HG03565 (cell line): ENCODE data around the gene PEDS1.
A peak's percentile ranks its signal among the peaks of the same experiment; 100 is the strongest.
"Not testable (repeated sequence)": the region's sequence is repeated elsewhere in the genome, so short reads cannot be mapped to it uniquely, and the experiment has no call there.

Experiments
- ATAC-seq: cut with Tn5 transposase; IDR thresholded peaks from one replicate; pipeline ENCODE4 v1.9.1; 2021; ENCODE audit warnings: mild to moderate bottlenecking, moderate library complexity; ENCODE audit not compliant: unreplicated experiment

PEDS1 gene

GRCh38 chr20:50115041-50115512 lies 38.4 kb downstream of the PEDS1 start:
- no peak for ATAC-seq

- no peak for ATAC-seq
These were observed 39.9 kb downstream of the PEDS1 start for GRCh38 chr20:50113420-50114224.

DNA sequence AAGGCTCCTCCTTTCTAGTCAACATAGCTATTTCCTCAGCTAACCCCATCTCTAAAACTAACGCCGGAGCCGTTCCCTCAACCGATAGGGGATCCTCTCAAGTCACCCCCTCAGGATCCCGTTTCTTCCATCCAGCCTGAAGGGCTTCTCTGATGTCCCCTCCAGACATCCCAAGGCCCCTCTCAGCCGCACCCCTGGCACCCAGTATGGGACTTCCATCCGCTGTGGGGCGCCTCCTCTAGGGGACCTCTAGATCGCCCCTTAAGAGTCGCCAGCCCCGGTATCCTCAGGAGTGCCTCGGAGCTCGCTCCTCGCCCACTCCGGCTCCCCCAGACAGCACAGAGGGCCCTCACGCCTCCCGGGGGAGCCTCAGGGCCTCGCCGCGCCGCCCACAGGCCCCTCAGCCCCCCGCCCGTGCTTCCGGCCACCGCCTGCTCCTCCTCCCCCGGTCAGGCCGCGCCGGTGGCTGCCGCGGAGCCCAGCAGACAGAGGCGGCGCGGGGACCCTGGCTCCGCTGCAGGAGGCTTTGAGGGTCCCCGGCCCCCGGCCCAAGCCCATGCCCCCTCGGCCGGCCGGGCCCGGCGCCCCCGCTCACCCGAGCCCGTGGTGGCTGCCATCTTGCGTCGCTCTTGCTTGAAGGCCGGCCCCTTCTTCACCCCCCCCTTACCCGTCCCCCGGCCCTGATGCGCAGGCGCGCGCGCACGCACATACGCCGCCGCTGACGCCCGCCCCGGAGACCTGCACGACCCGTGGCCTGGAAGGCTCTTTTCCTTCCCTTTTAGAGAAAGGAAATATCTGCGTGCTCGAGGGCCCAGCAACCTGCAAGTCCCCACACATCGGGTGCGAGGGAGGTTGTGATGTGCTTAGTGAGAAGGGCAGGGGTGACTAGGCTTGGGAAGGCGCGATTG lies 40.8 kb downstream of the PEDS1 start, which contains the start of gene UBE2V1:
Gene UBE2V1, minus strand, starts transcription at position 639 of the 908 bp plus-strand sequence. Its CDS starts 22 bp downstream, at position 617.
- peak; percentile 32 for ATAC-seq

DNA sequence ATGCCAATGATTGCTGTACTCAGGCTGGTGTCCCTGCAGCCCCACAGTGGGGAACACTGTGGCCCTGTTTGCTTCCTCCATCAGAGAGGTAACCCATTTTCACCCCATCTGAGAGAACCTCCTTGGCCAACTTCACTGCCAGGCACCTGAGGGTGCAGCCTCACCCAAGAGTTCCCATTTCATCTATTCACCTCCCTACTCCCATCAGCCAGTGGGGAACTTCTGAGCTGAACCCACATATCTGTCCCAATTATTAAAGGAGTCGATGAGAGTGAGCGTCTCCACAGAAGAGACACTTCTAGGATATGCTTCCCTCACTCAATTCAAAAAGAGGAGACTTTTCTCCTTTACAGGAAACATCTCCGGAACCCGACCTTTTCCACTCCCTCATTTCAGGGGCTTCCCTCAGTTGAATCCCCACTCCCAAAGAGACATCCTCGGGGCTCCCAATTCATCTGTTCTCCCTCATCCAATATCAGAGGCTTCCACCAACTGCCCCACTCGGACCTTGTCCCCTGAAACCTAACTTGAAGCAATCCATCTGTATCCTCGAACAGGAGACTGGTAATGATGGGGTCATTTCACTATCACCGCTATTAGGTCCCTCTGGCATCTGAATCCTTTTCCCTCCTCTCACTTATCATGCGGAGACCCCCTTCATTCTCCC lies 41.6 kb downstream of the PEDS1 start:
- ATAC-seq, result no peak

DNA sequence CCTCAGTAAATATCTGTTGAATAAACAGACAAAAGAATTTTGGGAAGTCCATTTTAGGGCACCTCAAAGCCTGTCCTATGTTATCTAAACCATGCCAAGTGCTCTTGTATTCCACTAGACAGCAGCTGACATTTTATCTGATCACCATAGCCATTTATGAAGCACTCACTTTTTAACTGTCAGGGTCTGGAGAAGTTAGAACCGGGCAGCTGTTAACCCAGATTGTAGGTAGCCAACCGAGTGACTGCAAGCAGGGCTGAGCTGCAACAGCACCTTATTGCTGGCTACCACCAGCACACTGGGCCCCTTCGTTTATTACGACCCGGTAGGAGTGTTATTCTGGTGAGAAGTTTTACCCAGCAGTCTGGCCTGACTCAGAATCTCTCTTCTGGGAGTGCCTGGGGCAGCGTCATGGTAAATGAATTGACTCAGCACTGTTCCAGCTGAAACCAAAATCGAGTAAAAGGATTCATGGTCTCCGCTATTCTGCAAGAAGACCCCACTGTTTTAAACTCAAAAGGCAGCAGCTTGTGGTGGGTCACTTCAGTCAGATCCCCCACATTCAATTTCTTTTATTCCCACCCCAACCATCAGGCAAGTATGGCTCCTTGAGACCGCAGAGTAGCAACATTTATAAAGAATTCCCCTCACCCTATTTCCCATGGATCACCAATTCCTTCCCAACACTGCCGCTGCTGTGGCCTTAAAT lies 42.2 kb downstream of the PEDS1 start:
- ATAC-seq, result no peak

DNA sequence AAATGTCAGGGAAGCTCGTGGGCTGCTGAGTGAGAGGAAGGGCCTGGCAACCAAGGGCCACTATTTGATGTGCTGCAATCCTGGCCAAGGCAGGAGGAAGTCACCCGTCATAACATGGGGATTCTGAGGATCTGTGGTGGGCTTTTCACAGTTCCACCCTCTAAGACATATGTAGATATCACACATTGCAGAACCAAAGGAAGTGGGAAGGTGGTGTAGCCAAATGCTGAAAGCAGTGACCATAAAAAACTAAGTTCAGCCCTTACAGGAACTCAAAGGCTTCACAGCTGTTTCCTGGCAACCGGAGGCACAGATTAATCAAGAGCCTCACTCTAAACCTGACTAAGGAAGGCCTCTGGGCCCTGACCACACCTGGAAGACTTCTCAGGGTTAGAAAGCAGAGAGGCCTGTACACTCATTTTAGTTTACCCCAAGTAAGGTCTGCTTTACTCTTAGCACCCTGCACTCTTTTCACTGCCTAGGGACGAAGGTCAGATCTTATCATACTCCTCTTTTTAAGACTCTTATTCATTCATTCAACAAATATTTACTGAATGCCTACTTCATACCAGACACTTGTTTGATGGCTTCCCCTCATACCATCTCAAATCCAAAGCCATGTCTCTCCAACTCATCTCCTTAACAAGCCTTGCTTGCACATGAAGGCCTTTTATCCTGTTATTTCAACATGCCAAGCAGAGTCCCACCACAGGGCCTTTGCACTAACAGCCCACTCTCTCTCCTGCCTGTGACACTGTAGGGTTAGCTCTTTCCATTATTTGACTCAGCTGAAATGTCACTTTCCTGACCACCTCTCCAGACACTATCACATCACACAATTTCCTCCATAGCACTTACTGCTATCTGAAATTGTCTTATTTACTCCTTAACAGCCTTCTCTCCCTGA lies 43.1 kb downstream of the PEDS1 start:
- peak; percentile 37 for ATAC-seq

GRCh38 chr20:50108556-50109235 lies 44.8 kb downstream of the PEDS1 start:
- no peak for ATAC-seq

DNA sequence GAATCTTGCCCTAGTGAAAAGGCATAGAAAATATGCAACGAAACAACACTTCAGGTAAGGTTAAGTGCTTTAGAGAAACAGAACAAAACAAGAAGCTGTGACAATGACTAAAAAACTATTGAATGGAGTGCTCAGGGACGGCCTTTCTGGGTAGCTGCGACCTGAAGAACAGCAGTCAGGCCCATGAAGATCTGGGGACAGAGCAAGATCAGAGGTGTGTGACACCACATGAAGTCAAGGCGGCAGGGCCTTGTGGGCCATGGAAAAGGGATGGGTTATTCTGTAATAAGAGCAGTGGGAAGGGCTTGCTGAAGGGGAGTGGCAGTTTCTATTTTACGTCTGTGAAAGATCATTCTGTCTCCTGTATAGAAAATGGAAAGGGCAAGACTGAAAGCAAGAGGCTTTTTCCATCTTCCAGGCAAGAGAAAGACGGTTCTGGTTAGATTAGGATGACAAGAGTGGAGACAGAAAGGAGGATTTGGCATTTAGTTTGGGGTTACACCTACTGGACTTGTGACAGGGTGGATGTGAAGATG lies 45.7 kb downstream of the PEDS1 start:
- ATAC-seq, result no peak

DNA sequence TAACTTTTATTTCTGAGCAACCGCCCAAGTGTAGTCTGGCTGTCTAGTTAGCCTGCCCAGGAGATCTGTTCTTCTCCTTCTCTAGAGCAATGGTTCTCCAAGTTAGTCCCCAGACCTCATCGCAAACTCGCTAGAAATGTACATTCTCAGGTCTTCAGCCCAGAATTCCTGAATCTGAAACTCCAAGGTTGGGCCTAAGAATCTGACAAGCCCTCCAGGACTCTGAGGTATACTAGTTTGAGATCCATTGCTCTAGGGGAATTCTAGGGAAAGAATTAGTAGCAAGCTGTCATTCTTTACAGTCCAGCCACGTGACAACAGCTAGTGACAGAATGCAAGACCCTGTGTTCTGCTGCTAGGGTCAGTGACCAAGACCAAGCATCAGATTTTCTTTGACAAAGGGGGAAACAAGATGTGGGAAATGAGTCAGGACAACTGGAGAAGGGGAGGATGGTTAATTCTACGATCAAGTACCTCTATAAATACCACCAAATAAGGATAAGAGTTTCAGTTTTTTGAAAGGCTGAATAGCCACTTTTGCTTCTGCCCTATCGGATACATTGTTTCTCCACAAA lies 46.4 kb downstream of the PEDS1 start:
- no peak for ATAC-seq

- not testable (repeated sequence) for ATAC-seq
These were observed 46.9 kb downstream of the PEDS1 start for GRCh38 chr20:50106669-50107068.
